ENCODE data around the gene P2RX6. TPM values are rescaled to one million over a fixed set of nuclear protein-coding genes. Genes with fewer than 3 reads are reported as not detected.
A peak's percentile ranks its signal among the peaks of the same experiment; 100 is the strongest.

Gene P2RX6
- total RNA-seq, 1 donor from 2014 or later, result 2.4 TPM

DNA sequence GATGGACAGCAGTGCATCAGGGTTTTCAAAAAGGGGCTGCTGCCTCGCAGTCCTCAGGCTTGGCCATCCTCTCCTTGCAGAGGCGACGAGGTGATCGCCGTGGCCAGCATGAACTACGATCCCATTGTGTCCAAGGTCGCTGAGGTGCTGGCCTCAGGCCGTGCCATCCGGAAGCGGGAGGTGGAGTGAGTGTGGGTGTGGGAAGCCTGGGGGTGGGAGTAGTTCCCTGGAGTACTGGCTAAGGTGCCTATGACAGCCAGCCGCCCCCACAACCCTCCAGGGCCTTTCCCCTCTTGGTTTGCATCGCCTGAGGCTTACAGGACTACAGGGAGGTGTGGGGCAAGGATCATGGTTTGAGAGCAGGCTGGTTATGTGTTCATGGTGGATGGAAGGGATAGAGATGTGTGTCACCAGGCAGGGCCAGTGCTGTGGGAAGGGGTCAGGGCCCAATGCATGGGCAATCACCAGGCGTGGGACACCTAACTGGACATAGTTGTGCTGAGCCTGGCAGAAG is 35.0 kb upstream of the P2RX6 start:
- DNase-seq (ENCODE audit: low spot score), result no peak

DNA sequence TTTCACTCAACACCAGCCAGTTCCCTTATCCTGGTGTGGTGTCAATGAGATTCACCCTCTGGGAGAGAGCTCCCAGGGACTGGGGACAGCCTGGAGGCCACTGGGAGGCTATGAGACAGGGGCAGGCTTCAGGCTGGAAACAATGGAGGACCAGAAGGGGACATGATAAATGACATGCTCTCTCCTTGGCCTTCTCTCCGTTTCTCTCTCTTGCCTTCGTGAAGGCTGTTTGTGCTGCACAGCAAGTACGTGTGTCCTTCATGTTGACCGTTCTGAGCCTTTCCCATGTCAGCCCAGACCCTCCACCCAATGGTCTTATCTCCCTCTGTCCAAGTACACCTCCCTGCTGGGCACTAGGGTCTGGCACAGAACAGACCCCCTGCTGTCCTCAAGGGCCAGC is 34.4 kb upstream of the P2RX6 start:
- DNase-seq (ENCODE audit: low spot score), result no peak

DNA sequence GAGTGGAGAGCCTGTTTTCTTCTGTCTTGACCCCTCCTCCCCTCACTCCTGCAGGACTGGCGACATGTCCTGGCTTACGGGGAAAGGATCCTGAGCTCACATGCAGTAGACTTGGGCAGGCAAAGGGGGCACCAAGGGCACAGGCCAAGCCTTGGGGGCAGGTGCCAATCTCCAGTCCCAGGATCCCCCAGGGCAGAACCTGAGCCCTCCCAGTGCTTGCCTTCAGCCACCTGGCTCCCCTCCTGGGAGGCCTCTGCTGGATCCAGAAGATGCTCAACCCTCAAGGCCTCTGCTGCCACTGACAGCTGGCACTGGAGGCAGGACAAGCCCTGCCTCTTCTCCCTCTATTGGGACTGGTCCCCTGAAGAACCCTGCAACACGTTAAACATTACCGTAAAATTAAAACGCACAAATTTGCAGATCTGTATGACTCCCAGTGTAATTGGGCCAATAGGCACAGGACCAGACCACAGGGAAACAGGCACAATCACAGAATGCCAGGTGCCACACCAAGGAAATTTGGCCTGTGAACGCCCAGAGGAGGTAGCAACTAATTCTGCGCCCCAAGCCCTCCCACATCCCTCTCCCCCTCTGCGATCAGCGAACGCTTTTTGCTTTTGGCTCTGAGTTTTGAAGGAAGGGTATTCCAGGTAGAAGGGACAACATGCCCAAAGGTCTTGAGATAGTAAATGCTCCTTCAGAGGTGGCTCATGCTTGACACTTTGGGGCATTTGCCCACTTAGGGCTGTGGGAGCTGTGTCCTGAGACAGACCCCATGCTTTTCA is 33.8 kb upstream of the P2RX6 start:
- DNase-seq (ENCODE audit: low spot score), result no peak

DNA sequence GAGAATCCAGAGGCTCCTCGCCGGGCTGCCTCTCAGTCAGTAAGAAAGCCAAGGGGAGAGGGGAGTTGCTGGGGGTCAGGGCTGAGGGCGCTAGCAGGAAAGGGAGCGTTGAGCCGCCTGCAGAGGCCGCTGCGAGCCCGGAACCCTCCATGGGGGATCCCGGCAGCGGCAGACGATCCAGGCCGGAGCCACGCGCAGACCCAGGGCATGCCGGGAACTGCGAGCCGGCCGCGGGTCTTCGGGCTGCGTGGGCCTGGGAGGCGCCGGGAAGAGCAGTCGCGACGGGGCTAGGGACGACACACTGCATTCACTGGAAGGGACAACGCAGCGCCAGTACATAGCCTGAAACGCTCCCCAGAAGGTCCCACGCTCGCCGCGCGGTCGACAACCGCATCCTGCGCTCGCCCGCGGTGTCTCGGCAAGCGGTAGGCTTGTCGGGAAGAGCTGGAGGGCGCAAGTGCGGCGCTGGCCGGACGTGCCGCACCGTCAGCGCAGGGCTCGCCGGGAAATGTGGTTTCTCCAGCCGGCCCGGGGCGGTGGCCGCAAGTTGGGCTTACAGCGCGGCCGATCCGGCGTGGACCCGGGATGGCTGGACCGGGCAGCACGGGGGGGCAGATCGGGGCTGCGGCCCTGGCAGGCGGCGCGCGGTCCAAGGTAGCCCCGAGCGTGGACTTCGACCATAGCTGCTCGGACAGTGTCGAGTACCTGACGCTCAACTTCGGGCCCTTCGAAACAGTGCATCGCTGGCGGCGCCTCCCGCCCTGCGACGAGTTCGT is 33.0 kb upstream of the P2RX6 start, which contains the start of gene LZTR1:
LZTR1 (plus strand) TSS at position 511 of the 776 bp plus-strand sequence; CDS start at position 586, 75 bp downstream.
- peak; percentile 82 for DNase-seq (ENCODE audit: low spot score)

DNA sequence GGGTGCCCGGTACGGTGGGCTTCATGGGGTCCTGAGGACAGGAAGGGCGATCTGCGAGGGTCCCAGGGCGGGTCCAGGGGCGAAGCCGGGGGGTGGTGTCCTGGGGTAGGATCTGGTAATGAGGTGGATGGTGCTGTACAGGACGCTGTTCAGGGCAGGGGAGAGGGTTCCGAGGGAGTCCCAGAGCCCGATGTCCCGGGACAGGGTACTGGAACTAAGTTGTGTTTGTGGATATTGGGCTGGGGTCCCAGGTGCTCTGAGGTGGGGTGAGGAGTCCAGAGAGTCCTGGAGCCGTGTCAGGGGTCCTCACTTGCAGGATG is 32.4 kb upstream of the P2RX6 start:
- DNase-seq (ENCODE audit: low spot score), result no peak

DNA sequence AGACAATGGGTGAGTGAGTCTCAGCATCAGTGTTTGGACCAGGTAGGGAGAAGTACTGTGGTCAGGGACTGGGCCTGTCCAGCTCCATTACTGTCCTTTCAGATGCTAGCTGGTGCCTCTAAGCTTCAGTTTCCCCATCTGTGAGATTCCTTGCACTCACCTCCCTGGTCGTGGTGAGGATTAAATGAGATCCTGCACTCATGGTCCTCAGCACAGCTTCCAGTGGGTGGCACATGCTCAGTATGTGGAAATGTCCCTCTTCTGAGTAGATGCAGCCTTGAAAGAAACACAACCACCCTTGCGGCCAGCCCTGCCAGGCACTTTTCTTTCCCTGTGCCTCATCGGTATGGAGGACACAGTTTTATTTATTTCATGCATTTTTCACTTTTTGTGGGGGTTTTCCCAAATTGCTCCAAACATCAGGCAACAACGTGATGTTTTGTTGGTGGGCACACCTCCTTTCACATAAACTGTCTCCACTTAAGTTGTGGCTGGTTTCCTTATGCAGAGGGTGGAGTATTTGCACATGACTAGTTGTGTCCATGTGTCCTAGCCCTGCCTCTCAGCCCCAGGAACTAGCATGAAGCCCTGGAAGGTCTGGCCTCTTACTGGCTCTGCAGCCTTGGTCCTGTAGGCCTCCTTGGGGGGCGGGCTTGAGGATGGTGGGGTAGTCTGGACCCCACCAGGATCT is 31.7 kb upstream of the P2RX6 start:
- DNase-seq (ENCODE audit: low spot score), result no peak

DNA sequence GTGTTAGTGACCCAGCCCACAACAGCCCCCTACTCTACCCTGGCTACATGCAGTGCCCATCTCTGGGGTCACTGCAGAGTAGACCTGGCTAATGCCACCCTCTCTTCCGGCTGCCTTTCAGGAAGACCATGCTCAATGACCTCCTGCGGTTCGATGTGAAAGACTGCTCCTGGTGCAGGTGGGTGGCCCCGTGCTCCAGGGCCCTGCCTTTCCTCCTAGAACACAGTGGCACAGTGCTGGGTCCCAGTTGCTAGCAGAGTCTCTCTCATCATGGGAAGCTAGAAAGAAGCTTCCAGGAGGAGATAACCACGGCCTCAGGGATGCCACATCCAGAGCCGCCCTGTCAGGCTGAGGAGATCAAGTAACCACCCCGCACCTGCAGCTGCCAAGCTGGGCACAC is 29.2 kb upstream of the P2RX6 start:
- DNase-seq (ENCODE audit: low spot score), result no peak

DNA sequence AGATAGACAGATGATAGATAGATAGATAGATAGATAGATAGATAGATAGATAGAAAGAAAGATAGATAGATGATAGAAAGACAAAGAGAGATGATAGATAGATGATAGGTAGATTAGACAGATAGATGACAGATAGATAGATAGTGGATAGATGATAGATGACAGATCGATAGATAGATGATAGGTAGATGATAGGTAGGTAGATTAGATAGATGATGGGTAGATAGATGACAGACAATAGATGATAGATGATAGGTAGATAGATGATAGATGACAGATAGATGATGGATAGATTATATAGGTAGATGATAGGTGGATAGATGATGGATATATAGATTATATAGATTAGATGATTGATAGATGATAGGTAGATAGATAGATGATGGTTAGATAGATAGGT is 28.6 kb upstream of the P2RX6 start:
- DNase-seq (ENCODE audit: low spot score), result no peak

DNA sequence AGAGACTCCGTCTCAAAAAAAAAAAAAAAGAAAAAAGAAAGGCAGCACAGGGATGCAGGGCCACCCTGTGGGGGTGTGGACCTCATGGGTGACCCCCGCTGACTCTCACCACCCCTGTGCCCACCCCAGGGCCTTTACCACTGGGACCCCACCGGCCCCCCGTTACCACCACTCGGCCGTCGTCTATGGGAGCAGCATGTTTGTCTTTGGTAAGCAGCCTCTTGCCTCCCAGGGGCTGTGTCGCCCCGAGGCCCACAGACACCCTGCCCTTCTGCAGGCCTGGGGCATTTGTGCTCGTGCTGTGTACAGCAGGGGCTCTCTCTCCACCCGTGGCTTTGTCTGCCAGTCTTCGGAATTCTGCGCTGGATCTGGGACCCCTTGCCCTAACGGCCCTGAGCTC is 27.6 kb upstream of the P2RX6 start:
- DNase-seq (ENCODE audit: low spot score), result no peak

DNA sequence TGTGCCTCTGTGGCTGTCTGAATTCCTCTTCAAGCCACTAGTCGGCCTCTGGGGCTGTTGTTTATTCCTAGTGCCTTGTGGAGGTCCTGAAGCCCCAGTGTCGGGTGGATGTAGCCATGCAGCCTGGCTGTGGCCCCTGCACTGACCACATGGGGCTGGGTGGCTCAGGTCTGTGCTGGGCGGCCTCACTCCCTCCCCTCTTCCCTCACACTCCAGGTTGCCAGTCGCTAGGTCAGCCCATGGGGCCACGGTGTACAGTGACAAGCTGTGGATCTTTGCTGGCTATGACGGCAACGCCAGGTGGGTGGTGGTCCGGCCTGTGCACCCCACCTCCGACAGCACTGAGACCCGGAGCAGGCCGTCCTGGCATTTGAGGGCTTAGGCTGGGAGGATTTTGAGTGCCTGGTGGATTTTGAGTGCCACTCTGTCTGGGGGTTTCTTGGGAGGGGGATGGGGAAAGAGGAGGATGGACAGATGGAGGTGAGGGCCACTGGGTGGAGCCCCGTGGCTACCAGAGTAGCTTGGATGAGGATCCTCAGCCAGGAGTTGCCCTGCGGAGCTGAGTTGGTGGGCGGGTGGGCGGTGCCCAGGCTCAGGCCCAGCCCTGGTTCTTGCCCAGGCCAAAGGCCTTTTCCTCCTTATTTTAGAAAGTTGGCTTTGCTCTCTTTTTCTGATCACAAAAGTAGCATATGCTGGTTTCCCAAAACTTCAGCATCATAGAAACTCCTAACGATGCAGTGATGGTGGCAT is 26.2 kb upstream of the P2RX6 start:
- no peak for DNase-seq (ENCODE audit: low spot score)

DNA sequence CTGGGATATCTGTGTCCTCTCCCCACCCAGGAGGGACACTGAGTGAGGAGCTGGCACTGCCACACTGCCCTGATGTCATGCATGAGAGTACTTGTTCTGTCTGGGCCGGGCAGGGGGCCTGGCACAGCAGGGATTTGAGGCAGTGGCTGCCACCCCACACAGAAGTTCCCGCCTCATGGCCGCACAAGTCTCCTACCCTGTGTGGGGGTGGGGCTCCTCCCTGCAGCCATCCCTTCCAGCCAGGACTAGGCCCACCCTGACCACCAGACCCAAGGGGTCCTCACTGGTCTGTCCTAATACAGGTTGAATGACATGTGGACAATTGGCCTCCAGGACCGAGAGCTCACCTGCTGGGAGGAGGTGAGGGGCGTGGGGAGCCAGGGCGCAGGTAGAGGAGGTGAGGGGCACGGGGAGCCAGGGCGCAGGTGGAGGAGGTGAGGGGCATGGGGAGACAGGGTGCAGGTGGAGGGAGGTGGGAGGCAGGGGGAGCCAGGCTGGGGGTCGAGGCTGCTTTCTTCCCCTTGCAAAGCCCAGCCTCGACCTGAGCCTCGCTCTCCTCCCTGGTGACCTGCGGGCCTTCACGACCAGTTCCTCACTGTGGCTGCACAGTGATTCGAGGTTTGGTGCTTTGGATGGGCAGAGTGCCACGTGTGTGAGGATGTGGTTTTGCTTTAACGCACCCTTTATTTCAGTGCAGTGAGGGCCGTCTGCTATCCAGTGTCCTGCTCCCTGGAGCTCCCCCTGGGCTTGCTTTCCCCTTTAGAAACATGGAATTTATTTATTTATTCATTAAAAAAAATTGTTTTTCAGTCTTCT is 25.4 kb upstream of the P2RX6 start:
- DNase-seq (ENCODE audit: low spot score), result no peak

DNA sequence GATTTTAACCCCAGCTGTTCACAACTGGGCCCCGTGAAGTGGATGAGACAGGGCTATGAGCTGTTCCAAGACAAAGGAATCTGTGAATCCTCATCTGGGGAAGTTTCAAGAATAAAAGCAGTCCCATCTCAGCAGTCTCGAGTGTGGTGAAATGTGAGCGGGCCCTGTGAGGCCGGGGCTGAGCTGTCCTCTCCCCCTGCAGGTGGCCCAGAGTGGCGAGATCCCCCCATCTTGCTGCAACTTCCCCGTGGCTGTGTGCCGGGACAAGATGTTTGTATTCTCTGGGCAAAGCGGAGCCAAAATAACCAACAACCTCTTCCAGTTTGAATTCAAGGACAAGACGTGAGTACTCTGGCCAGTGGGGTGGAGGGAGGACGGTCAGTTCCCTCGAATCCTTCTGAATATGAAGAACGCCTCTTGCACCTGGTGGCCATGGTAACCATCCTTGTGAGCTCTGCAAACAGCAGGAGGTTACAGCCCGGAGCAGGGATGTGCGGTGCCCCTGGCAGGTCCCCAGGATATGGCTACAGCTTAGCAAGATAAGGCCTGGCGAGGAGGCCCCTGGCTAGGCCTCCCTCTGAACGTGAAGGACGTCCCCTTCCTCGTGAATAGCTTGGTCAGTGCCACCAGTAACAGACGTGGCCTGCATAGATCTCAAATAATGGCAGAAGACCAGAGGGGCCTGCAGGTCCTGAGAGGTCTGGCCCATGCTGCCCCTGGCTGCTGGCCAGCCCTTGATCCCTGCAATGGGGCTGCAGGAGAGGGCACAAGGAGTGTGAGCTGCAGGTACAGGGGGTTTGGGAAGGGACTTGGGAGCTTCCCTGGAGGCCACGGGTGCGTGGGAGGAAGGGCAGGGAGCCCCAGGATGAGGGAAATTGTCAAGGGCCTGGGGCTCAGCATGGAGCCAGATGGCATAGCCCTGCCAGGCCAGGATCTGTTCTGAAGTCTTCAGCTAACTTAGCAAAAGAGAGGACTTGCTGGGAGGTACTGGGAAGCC is 24.5 kb upstream of the P2RX6 start:
- DNase-seq (ENCODE audit: low spot score), result no peak

DNA sequence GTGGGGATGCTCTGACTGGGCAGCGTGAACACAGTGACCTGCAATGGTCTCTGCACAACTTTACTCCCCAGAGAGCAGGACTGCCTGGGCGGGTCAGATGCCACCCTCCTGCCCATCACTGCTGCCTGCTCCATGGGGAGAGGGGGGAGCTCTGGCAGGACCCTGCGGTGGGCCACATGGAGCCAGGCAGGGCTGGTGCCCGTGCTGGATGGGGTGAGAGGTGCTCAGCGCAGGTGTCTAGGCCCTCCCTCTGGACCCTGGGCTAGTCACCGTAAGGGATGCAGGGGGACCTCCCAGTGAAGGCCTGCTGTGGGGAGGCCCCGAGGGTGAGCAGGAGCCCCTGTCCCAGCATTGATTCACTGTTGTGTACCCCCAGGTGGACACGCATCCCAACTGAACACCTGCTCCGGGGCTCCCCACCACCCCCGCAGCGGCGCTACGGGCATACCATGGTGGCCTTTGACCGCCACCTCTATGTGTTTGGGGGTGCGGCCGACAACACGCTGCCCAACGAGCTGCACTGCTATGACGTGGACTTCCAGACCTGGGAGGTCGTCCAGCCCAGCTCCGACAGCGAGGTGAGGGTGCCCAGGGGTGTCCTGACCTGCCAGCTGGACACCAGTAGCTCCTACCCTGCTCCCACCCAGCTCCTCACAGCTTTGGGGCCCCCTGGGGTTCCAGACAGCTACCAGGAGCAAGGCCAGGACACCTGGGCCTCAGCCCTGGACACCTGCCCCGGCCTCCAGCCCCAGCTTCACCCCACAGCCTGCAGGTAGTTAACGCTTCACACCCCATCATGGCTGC is 23.5 kb upstream of the P2RX6 start:
- DNase-seq (ENCODE audit: low spot score), result no peak

DNA sequence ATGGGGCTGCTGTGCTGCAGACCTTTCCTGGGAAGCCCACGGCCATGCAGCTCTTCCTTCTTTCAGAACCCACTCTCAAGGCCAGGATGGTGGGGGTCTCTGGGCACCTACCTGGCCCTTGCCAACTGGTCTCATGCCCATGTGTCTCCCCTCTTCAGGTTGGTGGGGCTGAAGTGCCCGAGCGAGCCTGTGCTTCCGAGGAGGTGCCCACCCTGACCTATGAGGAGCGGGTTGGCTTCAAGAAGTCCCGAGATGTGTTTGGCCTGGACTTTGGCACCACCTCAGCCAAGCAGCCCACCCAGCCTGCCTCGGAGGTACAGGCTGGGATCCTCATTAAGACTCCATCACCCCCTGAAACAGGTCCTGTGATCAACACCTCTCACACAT is 22.9 kb upstream of the P2RX6 start:
- DNase-seq (ENCODE audit: low spot score), result no peak

DNA sequence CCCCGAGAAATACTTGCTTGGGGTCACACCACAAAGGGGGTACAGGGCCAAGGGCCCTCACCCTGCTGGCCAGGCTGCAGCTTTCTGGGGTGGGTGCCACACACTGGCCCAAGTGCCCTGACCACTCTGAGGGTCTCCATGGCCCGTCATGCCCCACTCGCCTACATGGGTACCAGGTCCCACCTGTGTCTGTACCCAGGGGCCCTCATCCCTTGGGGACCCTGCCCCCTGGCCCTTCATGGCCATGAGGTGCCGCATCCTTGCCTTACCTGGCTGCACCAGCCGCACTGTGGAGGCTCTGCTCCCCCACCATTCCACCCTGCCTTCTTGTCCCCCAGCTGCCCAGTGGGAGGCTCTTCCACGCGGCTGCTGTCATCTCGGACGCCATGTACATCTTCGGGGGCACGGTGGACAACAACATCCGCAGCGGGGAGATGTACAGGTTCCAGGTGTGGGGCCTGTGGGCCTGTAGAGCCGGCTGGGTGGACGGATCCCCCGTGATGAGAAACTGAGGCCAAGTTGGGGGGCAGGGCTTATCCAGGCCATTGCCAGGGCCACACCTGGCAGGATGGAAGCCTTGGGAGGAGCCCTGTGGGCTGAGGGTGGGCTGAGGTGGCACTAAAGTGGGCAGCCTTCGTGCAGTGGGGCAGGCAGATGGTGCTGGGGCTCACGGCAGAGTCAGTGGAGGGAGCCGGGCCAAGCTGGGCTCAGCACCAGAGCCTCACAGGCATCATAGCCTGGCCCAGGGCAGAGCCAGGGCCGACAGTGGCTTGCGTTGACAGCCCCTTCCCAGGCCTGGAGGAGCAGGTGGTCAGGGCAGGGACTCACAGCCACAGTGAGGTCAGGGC is 22.3 kb upstream of the P2RX6 start:
- no peak for DNase-seq (ENCODE audit: low spot score)

DNA sequence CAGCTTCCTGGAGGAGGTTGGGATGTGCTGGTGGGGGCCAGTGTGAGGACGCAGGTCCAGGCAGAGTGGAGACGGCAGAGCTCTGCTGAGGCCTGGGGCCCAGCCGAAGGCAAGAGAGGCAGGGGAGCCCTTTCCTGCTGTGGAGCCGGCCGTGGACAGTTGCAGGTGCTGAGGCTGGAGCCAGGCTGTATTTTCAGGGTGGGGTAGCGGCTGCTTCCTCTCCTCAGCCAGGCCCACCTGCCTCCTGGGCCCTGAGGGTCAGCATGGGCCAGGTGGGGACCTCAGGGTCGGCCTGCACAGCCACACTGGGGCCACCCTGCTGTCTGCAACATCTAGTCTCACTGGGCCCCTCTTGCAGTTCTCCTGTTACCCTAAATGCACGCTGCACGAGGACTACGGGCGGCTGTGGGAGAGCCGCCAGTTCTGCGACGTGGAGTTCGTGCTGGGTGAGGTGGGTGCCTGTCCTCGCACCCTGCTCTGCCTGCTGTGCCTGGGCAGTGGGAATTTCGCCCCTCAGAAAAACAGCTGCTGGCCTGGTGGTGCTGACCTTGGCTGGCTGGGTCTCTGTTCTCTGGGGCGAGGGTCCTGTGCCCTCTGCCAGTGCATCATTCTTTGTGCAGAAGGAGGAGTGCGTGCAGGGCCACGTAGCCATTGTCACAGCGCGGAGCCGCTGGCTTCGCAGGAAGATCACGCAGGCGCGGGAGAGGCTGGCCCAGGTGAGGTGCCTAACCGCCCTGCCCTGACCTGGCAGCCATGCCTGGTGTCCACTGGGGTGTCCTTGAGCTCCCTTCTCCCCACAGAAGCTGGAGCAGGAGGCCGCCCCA is 21.4 kb upstream of the P2RX6 start:
- DNase-seq (ENCODE audit: low spot score), result no peak
